GM18870 (cell line): ENCODE data around the gene C2orf81.

Source experiments
- ATAC-seq: cut with Tn5 transposase; IDR thresholded peaks from one replicate; pipeline ENCODE4 v1.9.1; 2021; ENCODE audit warnings: moderate library complexity; ENCODE audit not compliant: unreplicated experiment

C2orf81 gene

DNA sequence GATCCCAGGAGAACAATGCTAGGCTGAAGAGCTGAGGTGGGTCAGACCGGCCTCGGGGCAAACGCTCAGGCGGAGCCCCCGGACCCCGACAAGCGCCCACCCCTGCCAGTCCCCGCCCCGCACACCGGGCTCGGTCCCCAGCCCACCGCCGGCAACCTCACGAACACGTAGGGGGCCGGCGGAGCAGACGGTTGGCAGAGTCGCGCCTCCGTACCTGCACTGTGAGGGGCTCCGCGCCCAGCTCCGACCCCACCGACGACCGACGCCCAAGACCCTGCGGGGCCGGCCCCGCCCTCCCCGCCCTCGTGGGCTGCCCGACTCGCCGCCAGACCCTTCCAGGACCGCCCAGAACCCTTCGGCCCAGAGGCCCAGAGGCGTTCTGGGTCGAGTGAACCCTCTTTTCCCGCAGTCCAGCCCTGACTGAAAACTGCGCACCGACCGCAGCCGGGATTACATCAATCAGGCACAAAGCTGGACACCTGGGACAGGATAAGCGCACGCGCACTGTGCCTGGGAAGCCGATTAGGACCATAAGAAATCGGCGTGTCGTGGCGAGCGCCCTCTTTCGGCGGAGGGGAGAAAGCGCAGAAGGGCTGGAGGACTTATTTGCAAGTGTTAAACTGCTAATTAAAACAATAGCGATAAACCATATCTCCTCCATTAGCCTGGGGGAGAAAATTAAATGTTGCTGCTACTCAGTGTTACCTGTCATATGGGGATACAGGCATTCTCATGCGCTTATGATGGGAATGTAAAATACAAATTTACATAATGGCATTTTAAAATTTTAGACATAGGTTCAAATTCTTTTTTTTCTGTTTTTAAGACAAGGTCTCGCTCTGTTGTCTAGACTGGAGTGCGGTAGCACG is 29.6 kb downstream of the C2orf81 start:
- peak; percentile 57 for ATAC-seq

DNA sequence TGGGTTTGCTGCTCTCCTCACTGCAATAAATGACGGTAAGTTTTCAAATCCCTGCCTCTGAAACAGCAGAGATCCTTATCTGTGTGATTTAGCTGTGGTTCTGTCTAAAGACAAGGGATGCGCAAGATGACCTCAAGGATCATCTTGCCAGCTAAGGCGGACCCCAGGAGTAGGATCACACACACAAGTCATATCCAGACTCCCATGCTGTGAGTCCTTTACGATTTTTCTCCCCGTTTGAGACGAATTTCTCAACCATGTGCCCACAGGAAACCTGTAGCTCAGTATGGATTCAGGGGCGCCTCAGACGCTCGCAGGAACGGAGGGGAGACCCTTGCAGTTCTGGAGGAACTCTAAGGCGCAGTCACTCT is 30.2 kb downstream of the C2orf81 start:
- ATAC-seq, result peak; percentile 9

DNA sequence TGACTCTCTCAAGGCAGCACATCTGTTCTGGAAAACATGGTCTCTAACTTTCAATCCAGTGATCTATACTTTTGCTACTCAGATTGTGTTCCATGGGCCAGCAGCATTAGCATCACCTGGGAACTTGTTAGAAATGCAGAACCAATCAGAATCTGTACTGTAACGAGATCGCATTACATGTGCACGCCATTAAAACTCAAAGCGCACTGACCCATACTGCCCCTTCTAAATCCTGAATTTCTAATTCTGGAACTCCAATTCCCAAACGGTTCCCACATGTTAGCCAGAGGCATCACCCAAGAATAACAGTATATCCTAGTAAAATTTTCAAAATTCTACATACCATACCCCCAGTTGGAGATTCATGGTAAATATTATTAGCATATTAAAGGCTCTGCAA is 30.8 kb downstream of the C2orf81 start:
- no peak for ATAC-seq

DNA sequence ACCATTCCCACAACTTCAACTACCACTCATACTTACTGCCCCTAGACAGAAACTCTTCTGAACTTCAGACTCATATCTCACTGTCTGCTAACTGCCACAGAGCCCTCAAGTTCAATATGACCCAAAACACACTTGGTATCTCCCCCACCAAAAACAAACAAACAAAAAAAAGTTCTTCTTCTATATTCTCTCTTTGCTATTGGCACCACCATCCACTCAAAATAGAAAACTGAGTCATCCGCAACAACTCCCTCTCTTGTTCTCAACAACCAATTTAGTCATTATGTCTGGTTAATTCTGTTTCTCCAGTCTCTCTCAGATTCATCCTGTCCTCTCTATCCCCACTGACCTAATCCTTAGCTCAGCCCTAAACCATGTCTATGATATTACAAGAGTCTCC is 34.1 kb downstream of the C2orf81 start:
- no peak for ATAC-seq

DNA sequence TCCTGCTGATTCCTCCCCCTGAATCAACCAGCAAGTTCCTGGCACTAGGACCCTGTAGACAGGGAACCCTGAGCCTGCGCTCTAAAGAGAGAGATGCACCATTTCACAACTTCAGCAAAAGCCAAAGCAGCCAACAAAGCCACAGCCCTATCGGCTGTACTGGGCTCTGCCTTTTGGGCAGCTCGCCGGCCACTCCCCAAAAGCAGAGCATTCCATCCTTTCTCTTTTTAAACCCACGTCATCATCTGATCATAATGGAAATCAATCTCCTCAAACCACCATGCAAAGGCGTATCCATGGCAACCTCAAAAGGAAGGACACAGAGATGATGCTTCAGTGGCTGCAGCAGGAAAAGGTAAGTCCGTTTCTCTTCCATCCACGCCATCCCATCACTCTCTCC is 36.0 kb downstream of the C2orf81 start:
- no peak for ATAC-seq

DNA sequence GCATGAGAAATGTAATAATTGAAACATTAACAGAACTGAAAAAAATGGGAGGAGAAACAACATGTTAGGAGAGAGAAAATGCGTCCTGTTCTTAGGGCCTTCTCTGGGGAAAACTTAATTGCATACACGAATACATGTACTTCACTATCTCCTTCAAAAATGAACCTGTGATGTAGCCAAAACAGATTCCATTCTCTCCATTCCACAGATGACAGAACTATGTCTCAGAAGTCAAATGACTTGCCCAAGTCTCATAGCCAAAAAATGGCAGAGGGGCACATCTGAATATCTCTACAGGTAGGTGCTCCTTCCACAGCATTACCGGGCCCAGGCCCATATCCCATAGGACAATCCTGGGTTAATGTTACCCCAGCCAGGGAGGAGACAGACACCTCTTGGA is 37.4 kb downstream of the C2orf81 start:
- ATAC-seq, result no peak

DNA sequence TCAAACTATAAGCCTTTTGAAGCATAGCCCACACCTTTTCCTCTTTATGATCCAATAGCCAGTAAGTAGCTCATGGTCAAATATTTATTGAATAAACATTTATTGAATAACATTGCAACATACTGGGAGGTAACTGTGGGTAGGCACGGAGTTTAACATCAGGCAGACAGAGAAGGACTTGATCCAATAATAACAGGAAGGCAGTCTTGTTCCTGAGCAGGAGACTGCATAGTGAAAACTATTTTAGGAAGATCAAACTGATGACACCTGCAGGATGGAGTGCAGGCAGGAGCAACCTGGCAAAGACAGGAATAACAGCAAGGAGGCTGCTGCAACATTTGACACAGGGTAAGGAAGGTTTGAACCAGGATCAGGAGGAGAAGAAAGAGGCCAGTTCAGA is 38.2 kb downstream of the C2orf81 start:
- no peak for ATAC-seq

DNA sequence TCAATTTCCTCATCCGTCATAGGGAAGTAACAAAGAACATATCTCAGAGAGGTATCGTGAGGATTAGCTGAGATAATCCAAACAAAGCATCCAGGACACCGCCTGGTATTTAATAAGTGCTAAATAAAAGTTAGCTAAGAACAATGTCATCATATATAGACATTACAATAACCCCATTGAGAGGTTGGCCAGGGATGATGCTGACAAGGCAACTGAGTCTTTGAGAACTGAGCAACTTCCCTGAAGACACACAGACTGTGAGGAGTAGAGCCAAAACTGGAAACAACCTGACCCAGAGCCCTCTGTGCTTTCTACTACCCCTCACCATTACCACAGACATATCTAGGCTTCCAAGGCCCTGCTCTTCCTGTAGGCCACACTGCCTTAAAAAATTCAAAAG is 39.7 kb downstream of the C2orf81 start:
- no peak for ATAC-seq

DNA sequence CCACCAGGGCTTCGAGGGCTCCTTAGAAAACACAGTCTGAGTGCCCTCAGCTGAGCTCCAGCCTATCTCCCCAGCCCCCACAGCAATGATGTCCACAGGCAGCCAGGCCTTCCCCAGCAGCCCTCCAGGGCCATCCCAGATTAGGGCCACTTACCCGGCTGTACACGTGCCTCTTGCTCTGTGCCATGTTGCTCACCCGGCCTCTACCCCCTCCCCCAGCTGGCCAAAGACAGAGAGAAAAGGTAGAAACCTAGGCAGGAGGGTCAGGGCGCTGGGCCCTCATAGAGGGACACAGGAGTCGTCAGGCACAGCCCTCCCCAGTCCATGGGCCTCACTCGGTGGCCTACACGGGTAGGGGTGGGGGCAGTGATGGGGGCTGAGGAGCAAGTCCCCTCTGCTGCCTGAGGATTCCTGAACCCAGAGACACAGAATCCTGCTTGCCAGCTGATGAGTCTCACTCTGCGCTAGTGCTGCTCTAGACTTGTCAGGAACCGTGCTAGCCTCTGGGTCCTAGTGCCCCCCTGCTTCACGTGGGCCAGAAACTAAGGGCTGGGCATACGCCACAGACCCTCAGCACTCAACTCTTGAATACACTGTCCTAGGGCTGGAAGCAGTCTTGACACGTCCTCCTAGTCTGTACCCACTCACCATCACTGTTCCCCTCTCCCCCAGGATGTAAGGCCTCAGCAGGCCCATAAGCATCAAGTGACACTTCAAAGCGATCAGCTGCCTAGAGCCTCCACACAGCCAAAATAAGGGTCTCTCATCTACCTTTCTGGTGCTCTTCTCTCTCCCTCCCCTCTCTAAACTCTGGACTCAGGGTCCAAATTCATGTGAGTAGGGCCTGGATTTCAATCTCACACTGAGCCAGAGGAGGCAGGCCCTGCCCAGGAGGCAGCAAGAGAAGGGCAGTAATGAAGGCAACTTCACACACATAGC is 41.3 kb downstream of the C2orf81 start, which contains the start of gene DCTN1:
TSS of gene DCTN1 (minus strand) at position 461 of the 939 bp plus-strand sequence. CDS start at position 187, 274 bp downstream.
- peak; percentile 57 for ATAC-seq

DNA sequence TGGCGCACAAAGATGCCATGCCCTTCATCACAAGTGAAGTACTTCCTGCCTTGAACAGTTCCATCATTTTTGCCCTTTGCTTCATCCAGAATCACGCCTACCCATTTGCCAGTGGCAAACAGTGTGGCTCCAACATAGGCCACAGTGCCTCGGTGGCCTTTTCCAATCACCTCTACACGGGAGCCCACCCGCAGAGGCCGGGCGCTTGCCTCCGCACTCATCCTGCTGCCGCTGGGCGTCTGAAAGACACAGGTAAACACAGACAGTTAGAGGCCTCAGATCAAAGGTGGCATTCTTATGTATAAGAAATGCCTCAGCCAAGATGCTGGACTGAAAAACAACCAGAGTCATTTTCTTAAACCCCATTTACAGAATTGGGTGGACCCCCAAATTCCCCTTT is 43.4 kb downstream of the C2orf81 start:
- no peak for ATAC-seq

DNA sequence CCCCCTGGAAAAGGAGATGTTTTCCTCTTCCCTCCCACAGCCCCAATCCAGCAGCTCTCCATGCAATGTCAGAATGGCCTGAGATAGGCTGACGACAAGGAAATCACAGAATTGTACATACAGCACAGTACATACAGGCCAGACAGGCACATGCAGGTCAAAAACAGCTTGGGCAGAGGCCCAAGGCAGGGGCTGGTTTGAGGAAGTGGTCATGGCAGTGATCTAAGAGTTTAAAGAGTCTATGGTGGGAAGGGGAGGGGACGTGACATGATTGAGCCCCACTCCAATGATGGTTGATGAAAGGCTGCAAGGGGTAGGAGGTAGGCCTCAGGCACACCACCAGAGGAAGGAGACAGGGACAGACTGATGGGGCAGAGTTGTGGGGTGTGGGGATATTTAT is 45.6 kb downstream of the C2orf81 start:
- ATAC-seq, result no peak

DNA sequence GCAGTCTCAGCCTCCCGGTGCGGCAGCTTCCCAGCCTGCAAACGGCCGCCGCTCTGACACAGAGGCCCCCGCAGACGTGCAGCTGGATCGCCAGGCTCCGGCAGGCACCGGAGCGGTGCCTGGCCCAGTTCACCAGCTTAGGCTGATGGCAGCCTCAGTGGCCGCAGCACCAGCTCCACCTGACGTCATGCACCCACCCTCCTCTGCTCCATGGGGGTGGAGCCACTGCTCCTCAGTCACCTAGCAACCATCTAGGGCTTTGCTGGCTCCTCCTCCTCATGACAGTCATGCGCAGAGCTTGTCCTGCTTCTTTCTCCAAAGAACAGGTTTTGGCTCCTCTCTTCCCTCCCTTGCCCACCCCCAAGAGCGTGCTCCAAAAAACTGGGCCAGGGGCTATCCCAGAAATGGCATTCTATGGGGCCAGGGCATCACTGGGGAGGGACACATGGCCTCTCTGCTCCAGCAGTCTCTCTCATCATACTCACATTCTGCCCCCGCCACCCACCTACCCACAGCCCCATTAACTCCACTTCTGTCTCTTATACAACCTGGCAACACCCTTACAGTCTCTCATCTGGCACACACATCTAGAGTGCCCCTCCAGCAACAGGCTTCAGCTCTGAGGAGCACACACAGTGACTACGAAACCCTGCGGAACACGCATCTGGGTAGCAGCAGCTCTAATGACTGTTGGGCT is 46.8 kb downstream of the C2orf81 start:
- ATAC-seq, result no peak

DNA sequence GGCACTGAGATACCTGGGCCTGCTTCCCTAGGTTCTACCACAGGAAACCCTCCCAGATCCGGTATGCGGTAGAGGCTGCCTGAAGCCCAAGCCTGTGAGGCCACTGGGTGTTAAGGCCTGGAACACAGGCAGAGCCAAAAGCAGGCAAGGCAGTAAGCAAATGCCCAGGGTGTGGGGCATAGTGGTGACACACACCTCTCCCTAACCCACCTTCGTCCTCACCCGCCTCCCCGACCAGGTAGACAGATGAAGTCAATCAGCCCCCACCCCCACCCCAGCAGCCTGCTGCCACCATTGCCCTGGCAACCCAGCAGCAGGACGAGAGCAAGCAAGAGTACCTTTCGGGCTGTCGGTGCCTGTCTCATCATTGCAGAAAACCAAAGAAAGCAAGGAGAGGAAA is 47.4 kb downstream of the C2orf81 start:
- no peak for ATAC-seq

DNA sequence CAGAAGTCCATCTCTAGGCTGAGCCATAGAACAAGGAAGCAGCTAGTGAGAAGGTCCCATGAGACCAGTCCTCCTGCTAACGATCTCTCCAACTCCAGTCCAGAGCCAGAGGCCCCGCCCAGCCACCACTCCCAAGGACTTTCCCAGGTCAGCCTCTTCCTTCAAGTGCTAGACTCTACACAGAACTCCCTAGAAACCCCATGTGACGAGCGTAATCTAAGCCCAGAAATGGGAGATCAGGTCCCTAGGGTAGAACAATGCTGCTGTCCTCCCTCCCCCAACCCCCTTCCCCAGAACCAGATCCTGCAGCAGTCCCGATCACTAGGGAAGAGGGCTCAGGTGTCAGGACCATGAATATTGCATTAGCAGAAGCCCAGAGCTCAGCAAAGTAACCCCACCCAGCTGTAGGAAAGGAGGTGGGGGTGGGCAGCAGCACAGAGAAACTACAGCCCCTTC is 48.2 kb downstream of the C2orf81 start:
- ATAC-seq, result no peak

DNA sequence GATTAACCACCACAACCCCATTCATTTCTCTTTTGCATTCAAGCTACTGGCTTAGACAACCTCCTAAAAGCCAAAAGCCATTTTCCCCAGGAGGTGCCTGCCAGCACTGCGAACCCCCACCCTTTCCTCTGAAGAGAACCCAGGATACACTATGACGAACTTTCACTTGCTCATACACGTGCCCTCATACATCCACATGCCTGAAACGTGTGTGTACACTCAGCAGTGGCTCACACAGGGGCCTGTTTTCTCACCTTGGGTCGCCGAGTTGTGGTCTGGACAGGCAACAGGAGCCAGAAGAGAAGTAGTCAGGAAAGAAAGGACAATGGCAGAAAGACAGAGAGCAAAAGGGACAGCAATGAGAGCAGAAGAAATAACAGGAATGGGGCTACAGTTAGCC is 48.7 kb downstream of the C2orf81 start:
- ATAC-seq, result no peak

DNA sequence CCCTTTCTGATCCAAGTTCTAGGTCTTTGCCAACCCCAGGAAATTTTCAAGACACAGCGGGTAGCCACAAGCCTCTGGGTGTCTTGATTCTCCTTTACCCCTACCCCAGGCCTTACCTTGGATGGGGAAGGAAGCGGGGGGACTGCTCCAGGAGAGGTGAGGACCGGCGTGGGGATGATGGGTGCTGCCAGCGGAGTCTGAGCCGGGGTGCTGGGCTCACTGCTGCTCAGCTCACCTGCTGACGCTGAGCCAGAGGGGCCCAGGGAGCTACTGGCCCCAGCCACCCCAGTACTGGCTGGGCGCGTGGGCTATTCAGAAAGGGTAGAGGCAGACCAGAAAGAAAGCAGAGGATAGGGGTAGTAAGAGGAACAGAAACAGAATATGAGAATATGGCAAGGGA is 50.0 kb downstream of the C2orf81 start:
- ATAC-seq, result no peak

DNA sequence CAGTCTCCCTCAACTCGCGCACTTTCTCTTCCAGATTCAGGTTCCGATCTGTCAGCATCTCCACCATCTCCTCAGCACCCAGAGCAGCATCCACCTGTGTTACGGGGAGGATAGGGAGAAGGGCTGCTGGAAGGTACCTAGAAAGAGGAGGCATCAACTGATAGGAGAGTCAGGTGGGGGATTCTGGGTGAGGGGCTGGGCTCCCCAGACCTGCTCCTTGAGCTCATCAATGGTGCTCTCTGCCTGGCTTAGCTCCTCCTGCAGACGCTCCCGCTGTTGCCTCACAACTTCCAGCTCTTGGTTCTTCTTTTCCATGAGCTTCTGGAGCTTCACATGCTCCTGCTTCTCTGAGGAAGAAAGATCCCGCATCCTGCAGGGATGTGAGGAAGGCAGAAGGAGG is 51.4 kb downstream of the C2orf81 start:
- no peak for ATAC-seq

DNA sequence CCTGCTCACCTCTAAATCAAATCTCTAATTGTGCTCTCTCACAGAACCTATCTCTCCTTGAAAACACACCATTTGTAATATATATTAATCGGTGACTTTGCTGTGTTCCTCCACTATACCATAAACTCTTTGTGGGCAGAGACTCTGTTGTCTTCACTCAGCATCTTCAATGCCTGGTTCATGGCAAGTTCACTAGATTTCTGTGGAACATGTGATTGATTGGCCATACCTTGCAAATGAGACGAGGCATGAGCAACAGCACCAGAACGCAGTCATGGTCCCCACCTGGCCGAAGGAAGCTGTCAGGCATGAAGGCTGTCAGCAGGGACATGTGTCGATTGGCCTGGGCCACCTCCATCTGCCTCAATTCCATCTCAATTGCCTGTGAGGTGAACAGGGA is 52.9 kb downstream of the C2orf81 start:
- no peak for ATAC-seq

DNA sequence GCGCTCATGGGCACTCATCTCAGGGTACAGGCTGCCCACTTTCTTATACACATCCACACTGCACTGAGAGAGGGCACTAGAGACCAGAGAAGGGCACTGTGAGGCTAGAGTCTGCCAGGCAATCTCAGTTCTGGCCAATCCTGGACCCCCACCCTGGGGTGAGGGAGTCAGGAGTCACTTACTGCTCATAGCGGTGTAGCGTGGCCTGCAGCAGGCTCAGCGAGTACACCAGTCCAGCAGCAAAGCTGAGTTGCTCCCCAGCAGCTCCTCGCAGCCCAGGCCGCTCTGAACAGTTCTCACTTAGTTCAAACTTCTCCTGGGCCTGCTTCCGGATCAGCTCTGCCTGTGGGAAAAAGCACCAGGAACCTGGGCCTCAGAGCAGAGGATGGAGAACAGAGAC is 53.6 kb downstream of the C2orf81 start:
- ATAC-seq, result no peak

DNA sequence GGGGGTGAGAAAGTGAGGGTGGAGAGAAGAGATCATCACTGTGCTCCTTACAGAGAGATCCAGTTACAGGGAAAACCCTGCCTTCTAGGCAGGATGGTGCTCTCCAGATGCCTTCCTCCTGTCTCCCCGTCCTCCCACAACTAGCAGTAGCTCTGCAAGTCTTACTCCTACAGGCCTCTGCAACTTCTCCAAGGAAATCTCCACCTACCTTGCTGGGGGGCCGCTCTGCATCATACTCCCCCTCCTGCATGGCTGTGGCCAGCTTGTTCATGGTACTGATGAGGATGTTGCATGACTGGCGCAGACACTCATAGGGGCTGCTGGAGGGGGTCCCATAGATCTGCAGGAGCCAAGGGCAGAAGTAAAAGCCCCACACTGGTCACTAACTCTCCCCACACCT is 55.4 kb downstream of the C2orf81 start:
- ATAC-seq, result no peak
